Stimulated activated CD8-positive, alpha-beta memory T cell treated with anti-CD3 and anti-CD28 coated beads, Interleukin-12 subunit alpha, Interleukin-12 subunit beta, amount 100 ng/mL, for 24 hours (primary cell): ENCODE measurements around the gene PRDM2.

Experiments used
- DNase-seq: peaks from one replicate; pipeline ENCODE4 v3.0.0-alpha.2; 2020; ENCODE audit errors: extremely low read depth

The PRDM2 gene

GRCh38 chr1:13813398-13814012 is 113.5 kb downstream of the PRDM2 start:
- DNase-seq, result no peak

- DNase-seq, result no peak
Observed at GRCh38 chr1:13814131-13814530, 114.1 kb downstream of the PRDM2 start.

- no peak for DNase-seq
Observed at GRCh38 chr1:13816016-13816760, 116.2 kb downstream of the PRDM2 start.

GRCh38 chr1:13817906-13818305 is 117.9 kb downstream of the PRDM2 start:
- DNase-seq, result no peak

DNA sequence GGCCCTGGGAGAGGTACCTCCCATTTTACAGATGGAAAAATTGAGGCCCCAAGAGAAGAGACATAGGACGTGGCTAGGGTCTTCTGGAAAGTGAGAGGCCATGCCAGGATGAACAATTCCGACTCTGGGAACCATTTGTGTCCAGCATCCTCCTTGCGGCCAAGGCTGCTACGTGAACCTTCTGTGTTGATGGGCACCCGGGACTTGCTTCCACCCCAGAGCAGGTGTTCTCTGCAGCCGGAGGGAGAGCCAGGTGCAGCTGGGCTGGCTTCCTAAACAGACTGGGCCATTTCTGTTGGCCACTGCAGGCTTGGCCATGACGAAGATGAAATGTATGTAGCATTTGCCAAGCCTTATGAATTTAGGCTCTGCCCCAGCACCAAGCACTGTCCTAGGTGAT is 118.9 kb downstream of the PRDM2 start:
- no peak for DNase-seq

DNA sequence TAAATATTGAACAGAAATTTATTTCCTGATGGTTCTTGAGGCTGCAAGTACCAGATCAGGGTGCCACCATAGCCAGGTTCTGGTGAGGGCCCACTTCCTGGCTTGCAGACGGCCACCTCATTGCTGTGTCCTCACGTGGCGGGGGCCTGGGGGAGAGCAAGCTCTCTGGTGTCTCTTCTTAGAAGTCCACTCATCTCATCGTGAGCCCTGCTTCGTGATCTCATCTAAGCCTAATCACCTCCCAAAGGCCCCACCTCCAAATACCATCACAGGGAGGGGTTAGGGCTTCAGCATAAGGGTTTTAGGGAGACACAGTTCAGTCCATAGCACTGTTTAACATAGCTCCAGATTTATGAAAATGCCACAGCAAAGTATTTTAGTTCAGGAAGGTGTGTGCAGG is 119.7 kb downstream of the PRDM2 start:
- DNase-seq, result no peak

DNA sequence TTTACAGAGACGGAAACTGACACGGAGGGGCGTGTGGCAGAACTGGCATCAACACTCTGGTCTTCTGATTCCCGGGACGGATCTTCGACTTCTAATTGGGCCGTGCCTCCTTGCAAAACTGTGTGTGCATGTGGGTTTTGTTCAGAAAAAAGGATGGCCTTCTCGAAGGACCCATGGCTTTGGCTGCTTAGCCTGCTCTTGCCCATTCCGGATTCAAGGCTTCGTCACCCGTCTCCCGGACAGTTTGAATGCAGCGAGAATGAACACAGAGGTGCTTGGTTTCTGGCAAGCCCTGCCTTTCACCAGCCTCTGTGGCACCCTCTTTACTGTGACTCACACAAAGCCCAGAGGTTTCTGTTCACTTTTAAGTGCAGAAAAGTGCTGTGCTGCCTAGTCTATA is 120.1 kb downstream of the PRDM2 start:
- DNase-seq, result no peak

GRCh38 chr1:13820456-13820855 is 120.5 kb downstream of the PRDM2 start:
- no peak for DNase-seq

GRCh38 chr1:13823126-13823880 is 123.3 kb downstream of the PRDM2 start:
- no peak for DNase-seq

DNA sequence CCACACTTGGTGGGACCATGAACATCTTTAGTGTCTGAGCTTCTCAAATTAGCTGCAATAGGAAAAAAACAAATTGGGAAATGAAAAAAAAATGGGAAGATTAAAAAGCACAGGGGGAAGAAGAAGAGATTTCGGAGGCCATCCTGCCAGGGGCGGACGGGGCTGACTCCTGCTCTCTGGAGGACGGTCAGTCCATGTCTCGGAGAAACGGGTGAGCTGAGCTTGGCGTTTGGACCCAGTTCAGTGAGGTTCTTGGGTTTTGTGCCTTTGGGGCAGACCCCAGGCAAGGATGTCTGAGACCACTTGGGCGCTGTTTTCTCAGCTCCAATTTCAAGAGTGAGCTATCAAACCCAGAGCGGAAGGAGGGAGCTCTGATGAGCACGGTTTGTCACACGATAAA is 123.9 kb downstream of the PRDM2 start:
- DNase-seq, result no peak

- DNase-seq, result no peak
Observed at GRCh38 chr1:13824626-13825025, 124.6 kb downstream of the PRDM2 start.

DNA sequence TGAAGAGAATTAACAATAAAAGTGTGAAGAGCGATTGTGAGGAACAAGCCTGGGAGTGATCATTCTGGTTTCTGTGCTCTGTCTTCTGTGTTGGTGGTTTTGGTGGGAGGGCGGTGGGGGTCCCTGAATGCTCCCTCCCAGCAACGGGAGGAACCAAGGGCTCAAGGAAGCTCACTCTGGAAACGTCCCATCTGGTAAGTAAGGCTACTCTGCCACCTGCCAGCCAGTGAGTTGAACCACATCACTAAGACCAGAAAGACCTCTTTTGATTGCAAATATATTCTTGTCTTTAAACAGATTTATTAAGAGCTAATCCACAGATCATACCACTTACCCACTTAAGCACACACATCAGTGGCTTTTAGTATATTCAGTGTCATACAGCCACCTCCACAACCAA is 125.0 kb downstream of the PRDM2 start:
- no peak for DNase-seq

DNA sequence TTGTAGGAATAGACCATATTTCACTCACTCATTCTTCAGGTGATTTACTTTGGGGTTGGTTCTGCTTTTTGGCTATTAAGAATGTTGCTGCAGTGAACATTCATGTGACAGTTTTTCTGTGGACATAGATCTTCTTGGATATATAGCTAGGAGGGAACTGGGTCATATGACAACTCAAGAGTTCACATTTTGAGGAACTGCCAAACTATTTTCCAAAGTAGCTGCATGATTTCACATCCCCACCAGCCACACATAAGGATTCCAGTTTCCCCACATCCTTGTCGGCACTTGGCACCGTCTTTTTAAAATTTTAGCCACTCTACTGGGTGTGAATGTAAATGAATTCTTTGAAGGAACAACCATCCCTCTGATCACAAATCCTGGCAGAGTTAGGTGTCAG is 126.0 kb downstream of the PRDM2 start:
- no peak for DNase-seq

DNA sequence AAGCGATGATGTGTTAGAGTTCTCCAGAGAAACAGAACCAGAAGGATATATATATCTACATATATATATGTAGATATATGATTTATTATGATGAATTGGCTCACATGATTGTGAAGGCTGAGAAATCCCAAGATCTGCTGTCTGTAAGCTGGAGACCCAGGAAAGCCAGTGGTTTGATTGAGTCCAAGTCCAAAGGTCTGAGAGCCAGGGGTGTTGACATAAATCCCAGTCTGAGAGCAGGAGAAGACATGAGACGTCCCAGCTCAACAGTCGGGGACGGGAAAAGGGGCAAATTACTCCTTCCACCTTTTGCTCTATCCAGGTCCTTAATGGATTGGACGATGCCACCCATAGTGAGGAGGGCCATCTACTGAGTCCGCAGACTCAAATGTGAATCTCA is 126.6 kb downstream of the PRDM2 start:
- DNase-seq, result no peak

GRCh38 chr1:13828454-13829151 is 128.6 kb downstream of the PRDM2 start:
- no peak for DNase-seq

- DNase-seq, result no peak
Observed at GRCh38 chr1:13829152-13829769, 129.3 kb downstream of the PRDM2 start.

- no peak for DNase-seq
Observed at GRCh38 chr1:13830170-13830569, 130.2 kb downstream of the PRDM2 start.

GRCh38 chr1:13830616-13831280 is 130.8 kb downstream of the PRDM2 start:
- no peak for DNase-seq

GRCh38 chr1:13832100-13832499 is 132.1 kb downstream of the PRDM2 start:
- no peak for DNase-seq

GRCh38 chr1:13832536-13832935 is 132.5 kb downstream of the PRDM2 start:
- no peak for DNase-seq

- no peak for DNase-seq
Observed at GRCh38 chr1:13836136-13836535, 136.1 kb downstream of the PRDM2 start.
